ENCODE data around the gene ST6GALNAC3. TPM values are rescaled to one million over a fixed set of nuclear protein-coding genes. Genes with fewer than 3 reads are reported as not detected.

ST6GALNAC3 gene
- total RNA-seq, 1 donor from 2014 or later, result 5.6 TPM

DNA sequence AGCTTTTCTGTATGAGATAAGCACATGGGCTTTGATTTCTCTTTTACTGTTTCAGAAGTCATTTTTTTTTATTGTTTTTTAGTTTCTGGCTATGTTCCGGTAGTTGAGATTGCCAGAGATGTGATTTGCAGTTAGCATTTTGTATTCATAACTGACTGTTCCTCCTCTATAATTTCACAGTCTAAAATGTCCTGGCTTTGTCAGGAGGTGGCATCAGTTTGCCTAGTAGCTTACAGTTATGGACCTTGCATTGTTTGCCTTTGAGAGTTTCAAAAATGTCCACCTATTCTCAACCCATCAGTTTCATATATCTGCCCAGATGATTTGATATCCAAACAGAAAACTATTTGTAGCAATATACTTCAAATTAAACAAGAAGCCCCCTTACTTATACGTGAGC lies 39.5 kb upstream of the ST6GALNAC3 start:
- Histone ChIP-seq H3K36me3 (no peaks in the 10 kb centered on the region), H3K27ac (no peak overlapping the region), H3K27me3 (no peaks in the 10 kb centered on the region), H3K4me3 (no peak overlapping the region), H3K4me1 (no peaks in the 10 kb centered on the region), H3K9me3 (no peaks in the 10 kb centered on the region)
- intact Hi-C loops (cut with DNase I), result no loop called here
- ATAC-seq (no peak), DNase-seq (no peak)
- TF ChIP-seq, protein P1, sequence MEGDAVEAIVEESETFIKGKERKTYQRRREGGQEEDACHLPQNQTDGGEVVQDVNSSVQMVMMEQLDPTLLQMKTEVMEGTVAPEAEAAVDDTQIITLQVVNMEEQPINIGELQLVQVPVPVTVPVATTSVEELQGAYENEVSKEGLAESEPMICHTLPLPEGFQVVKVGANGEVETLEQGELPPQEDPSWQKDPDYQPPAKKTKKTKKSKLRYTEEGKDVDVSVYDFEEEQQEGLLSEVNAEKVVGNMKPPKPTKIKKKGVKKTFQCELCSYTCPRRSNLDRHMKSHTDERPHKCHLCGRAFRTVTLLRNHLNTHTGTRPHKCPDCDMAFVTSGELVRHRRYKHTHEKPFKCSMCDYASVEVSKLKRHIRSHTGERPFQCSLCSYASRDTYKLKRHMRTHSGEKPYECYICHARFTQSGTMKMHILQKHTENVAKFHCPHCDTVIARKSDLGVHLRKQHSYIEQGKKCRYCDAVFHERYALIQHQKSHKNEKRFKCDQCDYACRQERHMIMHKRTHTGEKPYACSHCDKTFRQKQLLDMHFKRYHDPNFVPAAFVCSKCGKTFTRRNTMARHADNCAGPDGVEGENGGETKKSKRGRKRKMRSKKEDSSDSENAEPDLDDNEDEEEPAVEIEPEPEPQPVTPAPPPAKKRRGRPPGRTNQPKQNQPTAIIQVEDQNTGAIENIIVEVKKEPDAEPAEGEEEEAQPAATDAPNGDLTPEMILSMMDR (IDR thresholded peaks at IDR 0.05), result peak; percentile 37

DNA sequence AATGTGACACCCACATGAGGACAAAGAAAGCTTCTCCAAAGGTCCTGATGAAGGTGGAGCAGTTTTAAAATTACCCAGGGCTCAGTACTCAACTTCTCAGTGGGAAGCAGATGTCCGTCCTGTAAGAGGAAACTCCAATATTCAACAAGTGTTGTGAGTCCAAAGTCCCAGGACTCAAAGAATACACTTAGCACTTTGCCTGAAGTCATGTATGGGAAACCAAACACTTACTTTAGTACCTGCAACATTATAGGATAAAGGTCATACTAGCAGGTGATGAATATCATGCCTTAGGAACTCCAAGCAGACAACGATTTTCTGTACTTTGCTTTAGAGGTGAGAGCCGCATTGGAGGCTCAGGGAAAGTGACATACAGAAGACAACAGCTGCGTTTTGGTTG lies 37.2 kb upstream of the ST6GALNAC3 start:
- no peak overlapping the region for H3K4me3 ChIP-seq
- H3K4me1 ChIP-seq, result no peaks in the 10 kb centered on the region
- no peaks in the 10 kb centered on the region for H3K9me3 ChIP-seq
- TF ChIP-seq, protein P1 (IDR thresholded peaks at IDR 0.05), result no peak
- no peak overlapping the region for H3K27ac ChIP-seq
- H3K36me3 ChIP-seq, result no peaks in the 10 kb centered on the region
- DNase-seq, result no peak
- ATAC-seq, result no peak
- intact Hi-C loops (cut with DNase I), result no loop called here
- no peaks in the 10 kb centered on the region for H3K27me3 ChIP-seq

DNA sequence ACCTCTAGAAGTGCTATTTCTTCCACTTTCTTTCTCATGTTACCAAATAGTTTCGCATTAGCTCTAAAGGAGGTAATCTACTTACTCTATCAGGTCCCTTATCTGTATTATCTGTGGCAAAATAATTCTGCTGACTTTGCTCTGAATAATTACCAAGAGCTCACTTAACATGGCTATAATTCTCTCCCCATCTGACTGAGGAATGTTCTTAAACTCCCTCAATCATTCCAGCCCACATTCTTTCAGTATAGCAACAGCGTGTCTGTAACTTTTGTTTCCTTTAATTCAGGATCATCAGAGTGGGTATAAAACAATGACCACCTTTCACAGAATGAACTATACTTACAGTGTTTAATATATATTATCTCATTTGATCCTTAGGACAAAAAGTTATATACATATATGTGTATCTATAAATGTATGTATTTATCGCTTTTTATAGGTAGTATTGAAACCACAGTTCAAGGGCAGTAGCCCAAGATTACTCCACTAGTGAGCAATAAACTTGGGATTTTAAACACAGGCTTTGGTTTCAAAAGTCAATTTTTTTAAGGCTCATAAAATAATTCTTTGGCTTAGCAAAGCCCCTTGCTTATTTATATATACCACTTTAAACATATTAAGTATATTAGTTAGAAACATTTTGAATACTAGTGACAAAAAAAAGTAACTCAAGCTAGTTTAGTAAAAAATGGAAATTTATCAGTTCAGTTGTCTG lies 36.1 kb upstream of the ST6GALNAC3 start:
- Histone ChIP-seq H3K36me3 (no peaks in the 10 kb centered on the region), H3K27ac (no peak overlapping the region), H3K27me3 (no peaks in the 10 kb centered on the region), H3K4me1 (no peaks in the 10 kb centered on the region), H3K9me3 (no peaks in the 10 kb centered on the region), H3K4me3 (no peak overlapping the region)
- ATAC-seq, result no peak
- TF ChIP-seq, protein P1 (IDR thresholded peaks at IDR 0.05), result no peak
- no peak for DNase-seq
- intact Hi-C loops (cut with DNase I), result no loop called here

DNA sequence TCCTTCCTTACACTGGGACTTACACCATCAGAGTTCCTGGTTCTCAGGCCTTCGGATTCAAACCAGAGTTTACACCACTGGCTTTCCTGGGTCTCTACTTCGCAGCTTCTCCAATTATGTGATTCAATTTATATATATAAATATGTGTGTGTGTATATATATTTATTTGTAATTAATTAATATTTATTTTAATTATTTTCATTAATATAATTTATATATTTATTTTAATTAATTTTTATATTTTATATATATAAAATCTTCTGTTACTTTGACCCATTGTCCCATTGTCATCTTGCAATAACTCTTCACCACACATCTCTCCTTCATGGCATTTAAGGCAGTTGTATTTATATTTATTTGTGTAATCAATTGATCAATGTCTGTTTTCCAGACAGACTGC lies 28.4 kb upstream of the ST6GALNAC3 start:
- Histone ChIP-seq H3K9me3 (no peaks in the 10 kb centered on the region), H3K4me1 (no peaks in the 10 kb centered on the region), H3K27ac (no peak overlapping the region), H3K4me3 (no peak overlapping the region), H3K36me3 (no peaks in the 10 kb centered on the region), H3K27me3 (no peaks in the 10 kb centered on the region)
- ATAC-seq (no peak), DNase-seq (no peak)
- TF ChIP-seq, protein P1 (IDR thresholded peaks at IDR 0.05), result no peak
- intact Hi-C loops (cut with DNase I), result no loop called here

DNA sequence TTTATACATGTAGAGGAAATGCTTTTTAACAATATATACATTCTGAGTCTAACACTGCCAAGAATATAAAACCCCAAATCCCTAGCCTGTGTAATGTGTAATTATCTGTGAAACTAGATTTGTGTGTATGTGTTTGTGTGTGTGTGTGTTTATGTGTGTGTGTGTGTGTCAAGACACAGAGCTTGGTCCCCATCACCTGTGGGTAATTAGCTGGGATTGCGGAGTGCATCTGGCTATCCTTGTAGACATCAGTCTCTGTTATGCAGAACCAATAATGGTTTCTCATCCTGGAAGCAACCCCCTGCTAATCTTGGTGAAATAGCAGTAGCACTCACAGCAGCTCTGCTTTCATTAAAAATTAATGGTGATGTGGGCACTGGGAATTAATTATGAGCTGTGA lies 26.3 kb upstream of the ST6GALNAC3 start:
- H3K36me3 ChIP-seq, result no peaks in the 10 kb centered on the region
- ATAC-seq (no peak), DNase-seq (no peak)
- intact Hi-C loops (cut with DNase I), result no loop called here
- no peaks in the 10 kb centered on the region for H3K9me3 ChIP-seq
- no peak overlapping the region for H3K27ac ChIP-seq
- H3K4me1 ChIP-seq, result no peaks in the 10 kb centered on the region
- no peaks in the 10 kb centered on the region for H3K27me3 ChIP-seq
- TF ChIP-seq, protein P1 (IDR thresholded peaks at IDR 0.05), result no peak
- no peak overlapping the region for H3K4me3 ChIP-seq

DNA sequence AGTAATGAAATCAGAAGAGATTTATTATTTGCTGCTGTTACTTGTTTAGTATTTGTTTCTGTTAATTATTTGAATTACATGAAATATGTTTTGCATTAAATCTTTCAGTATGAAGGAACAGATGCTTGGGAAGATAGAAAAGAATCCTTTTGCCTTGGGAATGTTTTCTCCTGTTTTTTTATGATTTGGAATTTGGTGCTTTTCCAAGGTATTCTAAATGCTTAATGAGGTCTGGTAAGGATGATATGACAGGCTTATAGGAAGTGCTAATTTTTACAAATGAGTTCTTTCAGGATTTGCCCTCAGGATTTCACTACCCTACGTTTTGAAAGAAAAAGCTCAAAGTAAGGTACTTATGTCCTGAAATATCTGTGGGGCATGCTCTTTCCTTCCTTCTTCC lies 25.6 kb upstream of the ST6GALNAC3 start:
- TF ChIP-seq, protein P1 (IDR thresholded peaks at IDR 0.05), result no peak
- intact Hi-C loops (cut with DNase I), result no loop called here
- ATAC-seq, result no peak

More for the DNA sequence above, 25.6 kb upstream of the ST6GALNAC3 start:
- Histone ChIP-seq H3K36me3 (no peaks in the 10 kb centered on the region), H3K4me1 (no peaks in the 10 kb centered on the region), H3K27me3 (no peaks in the 10 kb centered on the region), H3K27ac (no peak overlapping the region), H3K9me3 (no peaks in the 10 kb centered on the region), H3K4me3 (no peak overlapping the region)
- DNase-seq, result no peak
